SKM-1 (cell line): ENCODE data around the gene GPC6.

Source experiments
- DNase-seq: peaks from one replicate; lab custom pipeline; 2025; ENCODE audit not compliant: unreplicated experiment; lab: John Stamatoyannopoulos, UW

Gene GPC6

DNA sequence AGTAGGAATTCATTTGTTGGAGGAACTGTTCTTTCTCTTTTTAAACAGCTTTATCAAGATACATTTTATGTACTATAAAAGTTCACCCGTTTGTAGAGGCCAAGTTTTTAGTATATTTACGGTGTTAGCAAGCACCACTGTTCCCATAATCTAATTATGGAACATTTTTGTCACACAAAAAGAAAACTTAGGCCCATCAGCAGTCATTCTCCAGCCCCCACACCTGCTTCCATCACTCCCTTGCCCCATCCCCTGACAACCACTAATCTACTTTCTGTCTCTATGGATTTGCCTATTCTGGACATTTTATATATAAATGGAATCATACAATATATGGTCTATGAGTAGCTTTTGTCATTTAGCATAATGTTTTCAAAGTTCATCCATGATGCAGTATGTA, 787.9 kb downstream of the GPC6 start:
- DNase-seq = no peak

DNA sequence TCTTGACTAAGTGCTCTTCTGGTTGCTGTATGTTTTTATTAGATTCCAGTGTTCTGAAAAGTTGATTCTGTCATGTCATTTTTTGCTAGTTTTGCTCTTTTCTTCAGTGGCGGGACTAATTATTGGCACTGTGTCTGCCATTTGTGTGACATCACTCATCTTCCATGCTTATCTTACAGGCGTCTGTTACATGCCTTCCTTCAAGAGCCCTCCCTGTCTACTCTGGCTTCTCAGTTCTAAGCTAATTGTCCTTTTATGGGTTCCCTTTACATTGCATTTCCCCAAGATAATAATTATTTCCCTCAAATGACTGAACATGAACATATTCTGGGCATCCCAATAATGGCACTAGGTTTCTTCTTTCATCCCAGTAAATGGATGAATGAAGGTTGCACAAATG, 793.8 kb downstream of the GPC6 start:
- DNase-seq = no peak

DNA sequence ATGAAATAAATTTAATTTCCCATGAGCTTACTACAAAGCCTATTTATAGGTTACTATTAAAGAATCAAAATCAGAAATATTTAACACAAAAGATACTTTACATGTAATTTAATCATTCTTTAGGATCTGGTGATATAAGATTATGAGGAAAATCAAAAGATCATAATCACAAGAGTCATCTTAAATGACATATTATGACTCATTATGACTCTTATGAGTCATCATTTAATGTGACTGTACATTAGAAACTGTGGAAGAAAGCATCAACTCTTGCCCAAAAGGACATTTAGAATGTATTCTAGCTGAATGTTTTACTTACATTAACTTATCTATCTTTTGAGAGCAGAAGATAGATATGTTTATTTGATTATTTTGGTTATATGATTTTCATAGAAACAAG, 794.2 kb downstream of the GPC6 start:
- no peak for DNase-seq

DNA sequence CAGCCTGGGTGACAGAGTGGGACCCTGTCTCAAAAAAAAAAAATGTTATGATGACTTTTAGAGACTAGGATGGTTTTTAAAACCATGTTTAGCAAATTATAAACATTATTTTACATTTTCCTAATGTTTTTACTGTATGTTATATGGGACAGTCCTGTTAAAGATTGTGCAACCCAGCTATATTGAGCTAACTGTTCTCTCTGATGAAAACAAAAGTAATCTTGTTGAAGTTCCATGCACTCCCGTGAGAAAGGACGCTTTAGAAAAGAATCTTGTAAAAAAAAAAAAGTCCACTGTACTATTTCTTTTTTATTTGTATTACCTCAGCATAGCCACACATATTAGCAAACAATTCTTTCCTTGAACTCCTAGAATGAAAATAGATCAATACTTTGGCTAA, 801.6 kb downstream of the GPC6 start:
- DNase-seq = no peak

DNA sequence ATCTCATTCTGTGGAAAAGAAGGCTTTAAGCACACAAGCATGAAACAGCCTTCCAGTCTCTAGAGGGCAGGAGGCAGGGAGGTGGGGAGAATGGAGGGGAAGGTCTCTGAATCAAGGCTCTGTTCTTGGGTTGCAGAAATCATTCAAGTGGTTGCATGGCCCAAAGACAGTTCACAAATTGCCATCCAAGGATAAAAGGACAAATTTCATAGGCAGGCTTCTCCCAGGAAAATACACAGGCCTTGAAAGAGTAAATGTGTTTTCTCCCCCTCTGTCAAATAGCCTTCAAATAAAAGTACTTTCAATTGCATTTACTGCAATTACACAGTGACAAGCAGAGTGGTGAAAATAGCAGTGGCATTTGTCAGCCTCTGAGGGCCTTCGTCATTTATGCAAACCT, 802.0 kb downstream of the GPC6 start:
- DNase-seq = no peak

DNA sequence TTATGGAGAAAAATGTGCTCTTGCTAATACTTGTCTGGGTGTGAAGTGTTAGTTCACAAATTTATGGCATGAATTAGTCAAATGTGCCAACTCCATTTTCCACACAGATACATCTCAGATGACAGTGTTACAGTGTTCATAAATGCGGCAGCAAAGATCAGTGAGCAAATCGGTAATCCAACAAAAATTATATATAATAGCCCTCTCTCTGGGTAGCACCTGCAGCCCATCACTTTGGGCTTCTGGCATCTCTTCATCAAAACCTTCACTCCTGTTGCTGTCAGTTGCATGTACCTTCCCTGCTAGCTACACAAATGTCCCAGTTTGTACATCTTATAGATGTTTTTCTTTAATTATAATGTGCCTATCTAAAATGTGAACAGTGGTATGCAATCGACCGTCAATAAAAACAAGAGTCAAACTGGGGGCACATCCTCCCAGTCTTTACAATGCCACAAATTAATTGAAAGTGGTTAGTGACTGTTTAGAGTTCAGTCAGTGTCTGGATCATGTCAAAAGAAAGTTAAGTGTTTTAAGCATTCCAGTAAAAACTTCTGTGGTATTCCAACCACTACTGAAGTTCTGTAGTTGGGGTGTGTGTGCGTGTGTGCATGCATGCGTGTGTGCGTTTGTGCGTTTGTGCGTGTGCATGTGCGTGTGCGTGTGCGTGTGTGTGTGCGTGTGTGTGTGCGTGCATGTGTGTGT, 804.0 kb downstream of the GPC6 start:
- DNase-seq = no peak

DNA sequence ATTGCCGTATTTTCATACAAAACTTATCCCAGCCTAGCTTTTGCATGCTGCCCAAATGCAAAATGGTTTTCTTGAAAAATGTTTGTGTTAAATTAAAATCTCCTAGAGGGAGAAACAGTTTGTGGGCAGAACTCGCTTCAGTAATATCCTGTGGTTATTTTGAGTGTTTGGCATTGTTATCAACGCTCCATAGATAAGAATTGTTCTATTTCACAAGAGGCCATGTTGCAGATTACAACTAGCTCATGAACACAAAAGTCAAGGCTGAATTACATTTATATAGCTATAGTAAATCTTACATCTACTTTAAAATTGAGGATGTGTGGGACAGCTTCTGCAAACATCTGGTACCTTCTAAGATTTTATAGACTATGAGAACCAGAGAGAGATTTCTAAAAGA, 805.0 kb downstream of the GPC6 start:
- DNase-seq = no peak

DNA sequence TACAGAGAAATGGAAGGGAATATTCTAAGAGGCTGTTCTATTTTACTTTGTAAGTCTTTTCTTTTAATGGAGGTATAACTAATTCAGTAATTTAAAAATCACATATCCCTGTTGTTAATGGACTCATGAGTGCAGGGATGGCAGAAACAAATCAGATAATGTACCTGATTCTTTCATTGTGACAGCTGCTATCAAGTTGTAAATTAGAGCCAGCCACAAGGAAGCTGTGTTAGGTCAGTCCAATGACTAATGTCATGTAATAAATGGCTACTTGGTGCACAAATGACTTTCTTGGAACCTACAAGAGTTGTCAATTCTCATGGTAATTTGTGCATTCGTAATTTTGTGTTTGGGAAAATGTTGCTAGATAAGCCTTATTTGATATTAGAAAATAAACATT, 806.5 kb downstream of the GPC6 start:
- no peak for DNase-seq

DNA sequence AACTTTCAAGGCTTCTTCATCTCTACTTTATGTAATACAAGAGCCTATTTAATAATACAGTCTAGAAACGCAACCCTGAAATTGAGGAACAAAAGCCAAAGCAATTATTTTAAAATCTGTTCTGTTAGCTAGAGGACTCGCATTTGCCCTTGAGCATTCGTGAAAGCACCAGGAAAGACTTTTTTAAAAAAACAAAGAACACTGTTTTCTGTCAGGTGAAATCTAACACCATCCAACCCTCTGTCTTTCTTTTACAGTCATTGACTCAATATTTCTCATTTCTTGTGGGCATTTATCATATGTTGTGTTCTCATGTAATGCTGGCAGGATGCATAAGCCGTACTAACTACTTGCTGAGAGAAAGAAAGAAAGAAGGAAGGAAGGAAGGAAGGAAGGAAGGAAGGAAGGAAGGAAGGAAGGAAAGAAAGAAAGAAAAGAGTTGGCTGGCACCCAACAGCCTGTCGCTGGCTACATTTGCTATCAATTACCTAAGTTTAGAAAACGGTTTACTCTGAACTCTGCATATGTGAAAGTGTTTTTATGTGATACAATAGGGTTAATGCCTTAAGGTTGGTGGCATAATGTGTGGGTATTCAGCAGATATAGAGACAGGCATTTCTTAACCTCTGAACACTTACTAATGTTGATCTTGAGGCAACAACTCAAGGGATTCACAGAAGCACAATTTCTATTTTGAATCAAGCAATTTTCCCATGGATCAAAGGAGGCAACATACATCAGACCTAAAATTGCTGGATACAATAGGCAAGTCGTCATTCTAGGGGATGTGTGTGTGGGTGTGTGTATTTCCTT, 807.4 kb downstream of the GPC6 start:
- no peak for DNase-seq

DNA sequence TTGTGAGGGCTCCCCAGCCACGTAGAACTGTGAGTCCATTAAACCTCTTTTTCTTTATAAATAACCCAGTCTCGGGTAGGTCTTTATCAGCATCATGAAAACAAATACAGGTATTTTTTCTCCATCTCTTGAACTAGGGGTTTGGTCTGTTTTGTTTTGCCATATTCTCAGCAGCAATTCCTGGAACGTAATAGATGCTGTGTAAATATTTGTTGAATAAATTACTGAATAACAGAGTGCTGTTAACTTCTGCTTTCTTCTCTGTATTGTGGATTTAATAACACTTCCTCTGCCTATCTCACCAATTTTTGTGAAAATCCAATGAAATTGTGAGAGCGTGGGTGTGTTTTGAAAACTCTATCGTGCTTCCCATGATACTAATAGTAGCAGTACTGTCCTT, 823.4 kb downstream of the GPC6 start:
- no peak for DNase-seq

DNA sequence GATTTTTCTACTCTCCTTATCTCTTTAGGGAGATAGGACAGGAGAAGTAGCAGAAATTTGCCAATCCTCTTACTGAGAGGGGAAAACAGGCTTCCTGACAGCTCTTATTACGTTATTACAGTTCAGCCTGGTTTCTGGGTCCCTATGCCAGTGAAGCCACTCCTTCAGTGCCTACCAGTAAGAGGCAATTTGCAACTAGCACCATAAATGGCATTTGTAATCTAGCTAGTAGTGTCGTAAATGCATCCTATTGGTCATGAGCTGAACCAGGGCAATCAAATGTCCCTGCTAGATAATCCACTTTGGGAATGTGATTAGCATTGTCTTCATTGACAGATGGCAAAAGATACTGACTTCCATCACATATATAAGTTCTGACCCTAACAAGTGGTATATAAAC, 824.1 kb downstream of the GPC6 start:
- DNase-seq = no peak

DNA sequence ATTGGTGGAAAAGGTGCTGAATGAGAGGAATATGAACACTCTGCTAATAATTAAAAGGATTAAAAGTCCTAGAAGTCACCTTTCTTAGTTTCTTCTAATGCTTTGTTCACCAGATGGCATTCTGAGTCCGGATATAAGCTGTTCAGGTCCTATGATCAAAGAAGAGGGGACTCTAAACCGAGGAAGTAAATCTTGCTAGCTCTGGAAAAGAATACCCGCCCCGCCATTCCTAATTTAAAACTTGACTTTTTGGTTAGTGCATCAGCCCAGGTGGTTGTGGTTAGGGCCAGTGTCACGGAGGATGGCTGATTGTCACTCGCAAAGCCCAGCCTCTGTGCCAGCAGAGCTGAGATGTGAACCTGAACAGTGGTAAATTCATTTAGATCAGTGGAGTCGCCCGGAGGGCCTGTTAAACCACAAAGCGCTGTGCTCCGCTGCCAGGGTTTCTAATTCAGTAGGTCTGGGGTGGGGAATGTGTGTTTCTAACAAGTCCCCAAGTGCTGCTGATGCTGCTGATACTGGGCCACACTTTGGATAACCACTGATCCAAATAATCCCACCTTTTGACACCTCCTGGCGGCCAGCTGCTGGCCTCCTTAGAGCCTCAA, 827.5 kb downstream of the GPC6 start:
- DNase-seq = no peak

DNA sequence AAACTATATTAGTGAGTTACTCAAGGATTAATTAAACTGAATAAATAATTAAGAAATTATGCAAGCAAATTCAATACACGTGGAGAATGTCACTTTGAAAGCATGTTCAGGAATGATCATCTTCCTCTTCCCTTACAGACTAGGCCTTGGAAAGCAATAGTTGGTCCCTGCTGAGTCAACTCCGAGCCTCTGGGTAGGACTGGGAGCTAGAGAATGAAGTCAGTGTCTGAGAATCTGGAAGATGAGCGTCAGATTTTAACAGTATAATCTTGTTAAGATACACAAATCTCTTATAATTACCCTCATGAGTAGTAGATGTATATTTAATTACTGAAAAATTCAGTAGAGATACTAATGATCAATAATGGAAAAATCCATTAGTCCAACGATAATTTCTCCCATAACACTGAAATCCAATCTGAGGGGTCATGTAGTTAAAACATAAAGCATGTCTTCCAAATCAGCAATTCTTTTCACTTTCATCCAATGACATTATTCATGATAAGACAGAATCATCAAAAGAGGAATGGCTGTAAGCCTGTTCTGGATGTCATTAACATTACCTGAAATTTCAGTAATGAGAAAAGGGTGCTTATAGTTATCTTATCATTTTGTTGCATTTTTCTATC, 829.9 kb downstream of the GPC6 start:
- DNase-seq = no peak

DNA sequence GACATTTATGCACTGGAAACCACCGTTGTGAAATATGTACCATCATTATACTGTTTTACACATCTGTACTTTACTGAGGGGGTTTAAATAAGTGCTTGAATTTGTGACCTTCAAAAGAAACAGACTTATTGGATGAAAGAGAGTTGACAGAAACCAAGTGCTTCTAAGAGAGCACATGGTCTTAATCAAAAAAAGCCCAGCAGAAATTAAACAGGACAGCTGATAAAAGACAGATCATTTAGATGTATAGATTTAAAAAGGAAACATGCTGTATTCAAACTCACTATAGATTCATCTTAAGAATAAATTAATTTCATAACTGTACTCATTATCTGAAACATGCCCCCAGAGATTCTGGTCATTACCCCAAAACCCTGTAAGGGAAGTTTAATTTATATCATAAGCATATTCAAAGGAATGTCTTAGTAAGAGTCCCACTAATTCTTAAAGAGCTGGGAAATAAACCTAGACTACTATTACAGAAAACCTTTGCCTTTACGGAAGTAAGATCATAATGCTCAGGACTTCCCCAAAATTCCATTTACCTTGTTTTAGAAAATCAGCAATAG, 831.1 kb downstream of the GPC6 start:
- DNase-seq = no peak

DNA sequence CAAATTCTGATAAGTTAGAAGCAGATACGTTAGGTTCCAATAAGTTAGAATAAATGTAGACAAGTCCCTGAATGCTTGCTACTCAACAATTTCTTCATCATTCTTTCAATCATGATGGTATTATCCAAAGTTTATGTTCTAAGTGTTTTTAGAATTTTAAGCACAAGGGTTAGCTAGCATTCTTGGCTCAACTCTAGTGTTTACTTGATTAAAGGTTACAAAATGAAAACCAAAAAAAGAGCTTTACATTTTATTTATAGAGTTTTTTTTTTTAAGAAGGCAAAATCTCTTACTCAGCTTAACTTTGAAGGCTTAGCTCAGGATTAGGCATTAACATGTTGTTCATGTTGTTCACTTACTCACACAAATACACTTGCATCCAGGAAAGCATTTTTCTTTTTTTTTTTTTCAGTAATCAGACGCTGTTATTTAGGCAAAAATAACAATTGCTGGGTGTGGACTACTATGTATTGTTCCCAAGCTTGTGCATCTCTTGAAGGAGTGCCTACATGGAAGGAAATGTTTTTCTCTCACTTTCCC, 832.3 kb downstream of the GPC6 start:
- no peak for DNase-seq

DNA sequence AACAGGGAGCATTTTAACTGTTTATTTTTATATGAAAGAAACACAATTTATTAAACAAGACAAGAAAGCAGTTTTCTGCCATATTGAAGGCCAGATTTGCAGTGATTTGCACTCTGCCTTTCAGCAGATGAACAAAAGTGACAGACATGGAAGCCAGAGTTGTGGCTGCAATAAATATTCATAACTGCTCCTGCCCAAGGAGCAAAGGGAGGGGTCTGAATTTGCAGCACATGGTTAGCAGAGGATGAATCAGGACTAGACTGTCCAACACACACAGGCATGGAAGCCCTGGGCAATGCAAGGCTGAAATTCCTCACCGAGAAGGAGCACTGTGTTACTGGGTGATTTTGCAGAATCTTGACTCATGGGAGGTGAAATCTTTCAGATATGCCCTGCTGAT, 834.7 kb downstream of the GPC6 start:
- DNase-seq = no peak

DNA sequence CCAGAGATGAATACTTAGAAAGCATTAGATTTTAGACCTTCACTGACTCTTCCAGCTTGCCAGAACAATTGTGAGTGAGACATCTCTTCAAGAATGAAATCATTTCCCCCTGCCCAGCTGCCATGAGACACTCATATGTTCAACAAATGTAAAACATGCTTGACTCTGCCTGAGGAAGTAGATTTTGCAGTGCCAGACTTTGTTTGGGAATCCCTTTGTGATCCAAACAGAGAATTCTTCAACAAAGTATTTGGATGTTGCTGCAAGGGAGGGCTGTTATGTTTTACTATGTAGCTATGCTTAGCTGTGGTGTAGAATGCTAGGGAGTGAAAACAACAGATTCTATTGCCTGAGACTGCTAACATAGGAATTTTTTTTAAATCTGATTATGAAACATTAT, 836.5 kb downstream of the GPC6 start:
- no peak for DNase-seq

DNA sequence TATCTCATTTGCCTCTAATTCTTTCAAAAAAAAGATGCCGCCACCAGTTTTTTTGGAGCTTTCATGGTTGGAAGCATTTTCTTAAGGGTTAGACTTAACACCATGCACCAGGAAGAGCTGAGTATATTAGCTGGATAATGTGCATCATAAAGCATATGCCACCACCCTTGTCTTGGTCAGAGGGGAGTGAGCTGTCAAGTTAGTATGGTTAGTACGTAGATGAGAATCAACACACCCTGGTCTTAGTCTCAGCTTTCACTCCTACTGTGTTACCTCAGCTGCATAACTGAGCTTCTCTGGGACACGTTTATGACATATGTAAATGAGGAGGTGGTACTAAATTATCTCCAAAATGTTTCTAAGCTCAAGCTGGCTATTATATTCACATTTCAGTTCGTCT, 837.2 kb downstream of the GPC6 start:
- no peak for DNase-seq

DNA sequence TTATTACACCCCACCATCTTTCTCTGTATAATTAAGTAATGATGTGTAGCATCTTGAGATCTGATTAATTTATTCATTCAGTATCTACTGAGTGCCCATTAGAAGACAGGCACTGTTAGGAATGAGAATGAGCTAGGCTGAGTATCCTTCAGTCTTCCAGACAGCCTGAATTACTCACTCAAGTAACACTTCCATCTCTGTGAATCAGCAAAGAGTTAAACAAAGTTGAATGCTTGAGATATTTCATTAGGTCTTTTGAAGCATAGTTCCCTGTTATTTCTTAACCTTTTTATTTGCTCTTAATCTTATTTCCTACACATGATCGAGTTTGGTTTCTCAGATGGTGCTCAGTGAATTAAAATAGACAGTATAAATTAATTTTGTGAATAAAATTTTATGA, 839.1 kb downstream of the GPC6 start:
- no peak for DNase-seq

DNA sequence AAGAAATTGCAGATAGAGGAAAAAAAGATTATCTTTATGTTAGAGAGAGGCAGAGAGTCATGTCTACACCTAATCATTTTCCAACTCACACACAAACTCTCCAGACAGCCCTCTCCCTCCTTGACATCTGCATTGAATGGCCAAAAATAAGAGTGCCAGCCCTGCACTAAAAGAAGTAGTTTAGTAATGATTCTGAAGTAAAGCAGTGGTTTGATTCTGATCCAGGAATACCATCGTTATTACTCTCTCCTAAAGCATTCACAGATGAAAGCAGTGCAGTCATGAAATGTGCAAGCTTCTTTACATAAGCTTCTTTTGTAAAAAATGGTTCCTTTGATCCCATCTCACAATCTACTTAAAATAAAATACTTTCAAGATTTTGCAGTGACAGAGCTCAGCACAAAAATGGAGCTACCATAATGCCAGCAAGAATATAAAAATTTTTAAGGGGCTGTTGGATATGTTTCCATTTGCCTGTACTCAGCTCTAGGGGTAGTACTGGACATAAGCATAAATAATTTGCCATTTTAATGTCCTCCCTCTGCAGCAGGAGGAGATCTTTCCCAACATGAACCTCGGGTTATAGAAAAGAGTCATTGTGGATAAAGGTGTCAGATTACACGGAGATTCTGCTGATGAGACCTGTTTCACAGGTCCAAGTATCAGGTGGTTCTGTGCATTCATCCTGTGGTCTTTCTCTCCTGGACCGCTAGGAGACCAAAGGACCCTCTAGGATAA, 846.6 kb downstream of the GPC6 start:
- DNase-seq = no peak

DNA sequence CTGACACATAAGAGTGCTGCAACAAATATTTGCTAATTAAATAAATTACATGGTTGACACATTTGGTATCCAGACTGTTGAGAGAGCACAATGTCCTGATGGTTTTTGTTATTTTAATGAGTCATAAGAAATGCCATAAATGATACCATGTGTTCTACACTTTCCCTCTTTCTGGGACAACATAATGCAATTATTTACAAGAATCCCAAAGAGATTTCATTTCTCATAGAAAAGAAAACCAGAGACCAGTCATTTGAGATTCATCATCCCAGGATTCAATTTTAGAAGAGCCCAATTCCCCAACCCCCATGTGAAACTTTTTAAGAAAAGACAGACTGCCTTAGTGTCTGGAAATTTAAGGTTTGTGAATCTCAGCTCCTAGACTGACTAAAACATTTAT, 853.3 kb downstream of the GPC6 start:
- no peak for DNase-seq
